Measurements from ENCODE around the gene TNXB.

The TNXB gene

GRCh38 chr6:32086661-32087573 is 22.2 kb downstream of the TNXB start:
- H3K36me3 ChIP-seq: no peaks in the 10 kb centered on the region
- no peak for TF ChIP-seq CTCF (IDR thresholded peaks at IDR 0.05; ENCODE audit: low read depth, low read length)
- H3K4me1 ChIP-seq: no peaks in the 10 kb centered on the region
- no peaks in the 10 kb centered on the region for H3K9me3 ChIP-seq
- H3K4me3 ChIP-seq (ENCODE audit: low read depth, low read length): no peak overlapping the region
- no peak for DNase-seq
- H3K27me3 ChIP-seq: peaks cover 40% of the 10 kb centered on the region

- Histone ChIP-seq H3K4me3 (ENCODE audit: low read depth, low read length) (no peak overlapping the region), H3K36me3 (no peaks in the 10 kb centered on the region), H3K9me3 (no peaks in the 10 kb centered on the region), H3K27me3 (peaks cover 38% of the 10 kb centered on the region), H3K4me1 (no peaks in the 10 kb centered on the region)
- no peak for DNase-seq
- no peak for TF ChIP-seq CTCF (IDR thresholded peaks at IDR 0.05; ENCODE audit: low read depth, low read length)
Observed at GRCh38 chr6:32085759-32086459, 23.2 kb downstream of the TNXB start.

GRCh38 chr6:32084780-32085179 is 24.4 kb downstream of the TNXB start:
- no peaks in the 10 kb centered on the region for H3K36me3 ChIP-seq
- DNase-seq: no peak
- no peak for TF ChIP-seq CTCF (IDR thresholded peaks at IDR 0.05; ENCODE audit: low read depth, low read length)
- no peaks in the 10 kb centered on the region for H3K9me3 ChIP-seq
- H3K4me1 ChIP-seq: no peaks in the 10 kb centered on the region
- no peak overlapping the region for H3K4me3 ChIP-seq (ENCODE audit: low read depth, low read length)
- peaks cover 35% of the 10 kb centered on the region for H3K27me3 ChIP-seq

- no peak overlapping the region for H3K4me3 ChIP-seq (ENCODE audit: low read depth, low read length)
- H3K4me1 ChIP-seq: no peaks in the 10 kb centered on the region
- peaks cover 29% of the 10 kb centered on the region for H3K27me3 ChIP-seq
- no peaks in the 10 kb centered on the region for H3K36me3 ChIP-seq
- no peaks in the 10 kb centered on the region for H3K9me3 ChIP-seq
- TF ChIP-seq CTCF (IDR thresholded peaks at IDR 0.05; ENCODE audit: low read depth, low read length): no peak
- DNase-seq: no peak
Observed at GRCh38 chr6:32083812-32084768, 25.0 kb downstream of the TNXB start.

- no peaks in the 10 kb centered on the region for H3K4me1 ChIP-seq
- TF ChIP-seq CTCF (IDR thresholded peaks at IDR 0.05; ENCODE audit: low read depth, low read length): no peak
- no peaks in the 10 kb centered on the region for H3K36me3 ChIP-seq
- H3K4me3 ChIP-seq (ENCODE audit: low read depth, low read length): no peak overlapping the region
- no peaks in the 10 kb centered on the region for H3K9me3 ChIP-seq
- DNase-seq: no peak
- peaks cover 19% of the 10 kb centered on the region for H3K27me3 ChIP-seq
Observed at GRCh38 chr6:32082935-32083334, 26.2 kb downstream of the TNXB start.
